HepG2 (cell line): ENCODE data around the gene TAF8. TPM values are rescaled to one million over a fixed set of nuclear protein-coding genes. Genes with fewer than 3 reads are reported as not detected.

Source experiments
- ATAC-seq: fragments of 200-7000 bp; cut with Tn5 transposase; 3 replicates; pipeline ENCODE4 v1.9.1; 2020; ENCODE audit warnings: mild to moderate bottlenecking, moderate library complexity
- BruUV-seq: library from RNA; stranded (reverse); fragments of 400-500 nt; replicated peaks from 2 replicates; lab custom pipeline; 2021; lab: Mats Ljungman, UMichigan
- CTCF ChIA-PET: fragments of 300-600 bp; formaldehyde crosslinking; extraction: SDS; loops from one replicate; lab custom pipeline; 2021; ENCODE audit warnings: low total read pairs, inconsistent platforms, low intra/inter-chr PET ratio; lab: Yijun Ruan, JAX
- POLR2A ChIA-PET: fragments of 350-600 bp; sonication (Branson Sonifier 250); formaldehyde crosslinking; loops from one replicate; lab custom pipeline; 2020; ENCODE audit warnings: antibody characterized with exemption, inconsistent platforms; lab: Yijun Ruan, JAX
- DNase-seq: peaks from one replicate; pipeline ENCODE4 v3.0.0-alpha.2; 2015; ENCODE audit warnings: low spot score
- FAIRE-seq: peaks from 3 replicates; lab custom pipeline; 2011; peaks lifted over from hg19 to GRCh38; lab: Jason Lieb, UNC
- H2AFZ ChIP-seq: one replicate; pipeline ENCODE4 v1.6.1; 2011; ENCODE audit warnings: low read length, inconsistent platforms
- H3K27ac ChIP-seq: fragments of 300-600 bp; 3 replicates; pipeline ENCODE4 v1.8.0; 2011; ENCODE audit warnings: mixed run types, mild to moderate bottlenecking, mixed read lengths, low read length, inconsistent platforms; ENCODE audit not compliant: insufficient read depth; ENCODE audit errors: extremely low read length
- H3K27me3 ChIP-seq, 2 experiments: fragments of 200-600 bp in 1 of 2; 2 replicates in 1 of 2; 3 replicates in 1 of 2; pipeline versions ENCODE4 v1.6.0 to v1.8.0; 2011; ENCODE audit warnings: low read length in 2 of 2, mild to moderate bottlenecking in 2 of 2, moderate library complexity in 2 of 2, inconsistent platforms in 1 of 2; ENCODE audit not compliant: insufficient read depth in 2 of 2, control insufficient read depth in 1 of 2
- H3K36me3 ChIP-seq, 2 experiments: fragments of 200-600 bp in 1 of 2; replicated peaks in 1 of 2; 2 replicates in 1 of 2; 3 replicates in 1 of 2; pipeline versions ENCODE4 v1.5.1 to v1.8.0; 2011; ENCODE audit warnings: low read length in 2 of 2, inconsistent platforms in 1 of 2; ENCODE audit not compliant: insufficient read depth in 2 of 2, control insufficient read depth in 1 of 2
- H3K4me1 ChIP-seq: 2 replicates; pipeline ENCODE4 v1.5.1; 2012; ENCODE audit warnings: low read length, inconsistent platforms; ENCODE audit not compliant: insufficient read depth
- H3K4me2 ChIP-seq: 2 replicates; pipeline ENCODE4 v1.6.0; 2011; ENCODE audit warnings: low read depth, low read length, inconsistent platforms
- H3K4me3 ChIP-seq, 3 experiments: fragments of 200-600 bp in 1 of 3; sonication (generic), shearing (Covaris generic) in 1 of 3; replicated peaks in 1 of 3; 2 replicates each; pipeline ENCODE4 v1.5.1; 2011 to 2016; ENCODE audit warnings: low read length in 3 of 3, inconsistent platforms in 2 of 3, low read depth in 2 of 3, mild to moderate bottlenecking in 2 of 3, control low read depth in 1 of 3, mixed read lengths in 1 of 3; ENCODE audit not compliant: insufficient read depth in 1 of 3
- H3K79me2 ChIP-seq: one replicate; pipeline ENCODE4 v1.6.1; 2011; ENCODE audit warnings: low read length, inconsistent platforms; ENCODE audit not compliant: insufficient read depth
- H3K9ac ChIP-seq: 2 replicates; pipeline ENCODE4 v1.6.0; 2011; ENCODE audit warnings: mild to moderate bottlenecking, low read depth, low read length, inconsistent platforms; ENCODE audit not compliant: insufficient read depth
- H3K9me3 ChIP-seq: 2 replicates; pipeline ENCODE4 v1.5.1; 2012; ENCODE audit warnings: mild to moderate bottlenecking, low read length
- H4K20me1 ChIP-seq: 2 replicates; pipeline ENCODE4 v1.6.0; 2011; ENCODE audit warnings: inconsistent platforms, mild to moderate bottlenecking, low read length, moderate library complexity; ENCODE audit not compliant: insufficient read depth
- CREB1 ChIP-seq, 2 experiments: fragments of 450-650 bp in 1 of 2; IDR thresholded peaks; 2 replicates each; pipeline ENCODE4 v1.6.1; 2016 to 2017; ENCODE audit warnings: control low read depth in 1 of 2, mild to moderate bottlenecking in 1 of 2, missing compliant biosample characterization in 1 of 2, missing genetic modification characterization in 1 of 2
- HDAC2 ChIP-seq: sonication (generic); formaldehyde crosslinking; IDR thresholded peaks from 2 replicates; pipeline ENCODE4 v1.4.0; 2020; ENCODE audit warnings: missing genetic modification reagents
- KDM4B ChIP-seq: sonication (generic); formaldehyde crosslinking; IDR thresholded peaks from 2 replicates; pipeline ENCODE4 v1.4.0; 2020; ENCODE audit warnings: missing genetic modification reagents
- KLF6 ChIP-seq: IDR thresholded peaks from 2 replicates; pipeline ENCODE4 v1.8.0; 2016; ENCODE audit warnings: missing biosample characterization, missing genetic modification reagents
- MZF1 ChIP-seq: sonication (generic); formaldehyde crosslinking; IDR thresholded peaks from 2 replicates; pipeline ENCODE4 v1.8.1; 2023; ENCODE audit warnings: mild to moderate bottlenecking, missing genetic modification reagents, borderline replicate concordance
- PATZ1 ChIP-seq: sonication (generic); formaldehyde crosslinking; IDR thresholded peaks from 2 replicates; pipeline ENCODE4 v1.4.0; 2020; ENCODE audit warnings: missing genetic modification reagents
- RAD21 ChIP-seq: fragments of 450-650 bp; formaldehyde crosslinking; IDR thresholded peaks from 2 replicates; pipeline ENCODE4 v1.5.0; 2020; ENCODE audit warnings: mild to moderate bottlenecking
- TFE3 ChIP-seq: IDR thresholded peaks from 2 replicates; pipeline ENCODE4 v1.6.1; 2016
- TRIM24 ChIP-seq: sonication (generic); formaldehyde crosslinking; IDR thresholded peaks from 2 replicates; pipeline ENCODE4 v1.8.0; 2022; ENCODE audit warnings: mild to moderate bottlenecking, missing genetic modification reagents
- ZFYVE20 ChIP-seq: sonication (generic); formaldehyde crosslinking; IDR thresholded peaks from 2 replicates; pipeline ENCODE4 v1.8.0; 2023; ENCODE audit warnings: low read depth, mild to moderate bottlenecking, moderate library complexity, missing genetic modification reagents, borderline replicate concordance
- ZNF18 ChIP-seq: sonication (generic); formaldehyde crosslinking; IDR thresholded peaks from 2 replicates; pipeline ENCODE4 v1.8.0; 2022; ENCODE audit warnings: mild to moderate bottlenecking, missing genetic modification reagents; ENCODE audit not compliant: insufficient replicate concordance
- ZNF24 ChIP-seq: fragments of 450-650 bp; IDR thresholded peaks from 2 replicates; pipeline ENCODE4 v1.6.1; 2017; ENCODE audit warnings: antibody characterized with exemption, mild to moderate bottlenecking
- ZNF275 ChIP-seq: sonication (generic); formaldehyde crosslinking; IDR thresholded peaks from 2 replicates; pipeline ENCODE4 v1.8.0; 2022; ENCODE audit warnings: missing genetic modification reagents, mild to moderate bottlenecking, inconsistent platforms, borderline replicate concordance
- ZNF460 ChIP-seq: sonication (generic); formaldehyde crosslinking; IDR thresholded peaks from 2 replicates; pipeline ENCODE4 v1.5.1; 2020; ENCODE audit warnings: missing genetic modification reagents, mild to moderate bottlenecking, borderline replicate concordance
- ZNF672 ChIP-seq: sonication (generic); formaldehyde crosslinking; IDR thresholded peaks from 2 replicates; pipeline ENCODE4 v1.8.1; 2022; ENCODE audit warnings: missing genetic modification reagents
- ZNF710 ChIP-seq: sonication (generic); formaldehyde crosslinking; IDR thresholded peaks from 2 replicates; pipeline ENCODE4 v1.5.0; 2020; ENCODE audit warnings: mild to moderate bottlenecking, missing genetic modification reagents, borderline replicate concordance
- ZNF839 ChIP-seq: sonication (generic); formaldehyde crosslinking; IDR thresholded peaks from 2 replicates; pipeline ENCODE4 v1.4.0; 2020; ENCODE audit warnings: missing genetic modification reagents, mild to moderate bottlenecking, borderline replicate concordance
- WGBS: methylation state at CpG from one replicate; pipeline ENCODE4 v1.1.6; 2017; ENCODE audit warnings: low lambda C conversion rate; 5-methylcytosine and 5-hydroxymethylcytosine counted together
- in situ Hi-C: cut with HindIII; loops from 2 replicates; pipeline ENCODE4 v1.10.0; 2017; ENCODE audit warnings: low pct_unique_long_range_greater_than_20kb; ENCODE audit not compliant: extremely low pct_ligation_motif_present
- intact Hi-C: fragments of 100-400 bp; cut with micrococcal nuclease; formaldehyde crosslinking; loops from one replicate; pipeline ENCODE4 v1.10.0; 2022; ENCODE audit not compliant: unreplicated experiment
- polyA plus RNA-seq, 8 experiments: library from polyadenylated mRNA; depleted of rRNA in 3 of 8; stranded (reverse) in 7 of 8; unstranded in 1 of 8; fragments of >200 nt; fragmentation: Illumina TruSeq in 4 of 8; extraction: Trizol in 4 of 8; gene quantifications; 2 replicates each; pipeline versions ENCODE4 v1.2.1 to v1.2.3, GENCODE V29; 2011 to 2016; ENCODE audit warnings: low read depth in 4 of 8, missing spikeins in 1 of 8, mixed read lengths in 1 of 8; ENCODE audit not compliant: insufficient read depth in 1 of 8
- total RNA-seq, 5 experiments: library from RNA; depleted of rRNA; stranded (reverse); fragments of >200 nt; fragmentation: Illumina TruSeq; extraction: Trizol; gene quantifications; 2 replicates each; pipeline ENCODE4 v1.2.3, GENCODE V29; 2016; ENCODE audit warnings: low read depth in 1 of 5

TAF8 gene
- total and polyA plus RNA-seq, 2 of the 13 experiments (the other 11 are each of a cell fraction or from before 2014, with no cell fraction given) = 25.2 to 25.8 TPM

GRCh38 chr6:42038163-42038562 lies 12.2 kb upstream of the TAF8 start:
- WGBS = 87% methylated on average over 3 of the region's 3 CpGs
- POLR2A ChIA-PET = no interaction called here
- intact Hi-C loops = no loop called here
- ATAC-seq (no peak), FAIRE-seq (no peak), DNase-seq (no peak)
- Histone ChIP-seq H3K79me2 (no peaks in the 10 kb centered on the region), H3K36me3 (no peaks in the 10 kb centered on the region), H3K27ac (no peak overlapping the region), H3K4me2 (no peak overlapping the region), H3K4me3 (no peak overlapping the region), H3K9me3 (no peaks in the 10 kb centered on the region), H4K20me1 (no peaks in the 10 kb centered on the region), H3K9ac (no peak overlapping the region), H2AFZ (no peak overlapping the region), H3K27me3 (no peaks in the 10 kb centered on the region), H3K4me1 (peaks cover under 1% of the 10 kb centered on the region; the same call in 1 of the 2 replicates)
- CTCF ChIA-PET = no interaction called here
- in situ Hi-C loops = loop anchor here (25.0 kb wide), 1 partner anchor 676 kb away; no protein-coding TSS in a partner anchor
- BruUV-seq = no TSS peak
- TF ChIP-seq MZF1 (CRISPR knock-in tag) (no peak), TRIM24 (no peak), ZNF710 (CRISPR knock-in tag) (no peak), KLF6 (CRISPR knock-in tag) (no peak), ZNF18 (no peak), CREB1 (IDR thresholded peaks at IDR 0.05) (no peak), CREB1 (CRISPR knock-in tag; IDR thresholded peaks at IDR 0.05) (no peak), TFE3 (CRISPR knock-in tag) (no peak), ZNF275 (no peak), ZNF672 (CRISPR knock-in tag) (no peak), ZFYVE20 (CRISPR knock-in tag) (no peak), KDM4B (CRISPR knock-in tag) (no peak), PATZ1 (CRISPR knock-in tag) (no peak), HDAC2 (CRISPR knock-in tag) (no peak), ZNF24 (no peak), RAD21 (CRISPR knock-in tag) (no peak), ZNF839 (CRISPR knock-in tag) (no peak), ZNF460 (CRISPR knock-in tag) (no peak)
